Measurements from ENCODE around the gene ATP6V0A4.
A peak's percentile ranks its signal among the peaks of the same experiment; 100 is the strongest.

The ATP6V0A4 gene

GRCh38 chr7:138746073-138746472 lies 51.9 kb downstream of the ATP6V0A4 start:
- TF ChIP-seq TCF12 (IDR thresholded peaks at IDR 0.05; ENCODE audit: low read depth), result no peak
- TF ChIP-seq ZBTB7A (IDR thresholded peaks at IDR 0.05; ENCODE audit: low read depth), result no peak
- TF ChIP-seq EGR1 (IDR thresholded peaks at IDR 0.05), result no peak
- no peak for TF ChIP-seq TAF1 (IDR thresholded peaks at IDR 0.05; ENCODE audit: low read depth)
- no peak for TF ChIP-seq RAD21 (IDR thresholded peaks at IDR 0.05; ENCODE audit: low read depth)
- TF ChIP-seq YY1 (IDR thresholded peaks at IDR 0.05; ENCODE audit: low read depth), result no peak
- no peak for TF ChIP-seq EP300 (IDR thresholded peaks at IDR 0.05; ENCODE audit: borderline replicate concordance)
- no peak for TF ChIP-seq NFIC (IDR thresholded peaks at IDR 0.05)
- no peak for TF ChIP-seq CEBPB (IDR thresholded peaks at IDR 0.05)
- no peak for TF ChIP-seq TEAD4 (IDR thresholded peaks at IDR 0.05)

- TF ChIP-seq CREB1 (IDR thresholded peaks at IDR 0.05; ENCODE audit: low read depth) (no peak), FOXM1 (IDR thresholded peaks at IDR 0.05; ENCODE audit: borderline replicate concordance, low read depth) (no peak), EP300 (IDR thresholded peaks at IDR 0.05; ENCODE audit: borderline replicate concordance) (no peak), NFIC (IDR thresholded peaks at IDR 0.05) (no peak), EGR1 (IDR thresholded peaks at IDR 0.05) (no peak), REST (IDR thresholded peaks at IDR 0.05; ENCODE audit: low read depth) (no peak), TEAD4 (IDR thresholded peaks at IDR 0.05) (no peak), USF1 (IDR thresholded peaks at IDR 0.05) (no peak), ZBTB7A (IDR thresholded peaks at IDR 0.05; ENCODE audit: low read depth) (no peak), CEBPB (IDR thresholded peaks at IDR 0.05) (no peak), RAD21 (IDR thresholded peaks at IDR 0.05; ENCODE audit: low read depth) (no peak)
Observed at GRCh38 chr7:138745189-138745588, 52.8 kb downstream of the ATP6V0A4 start.

DNA sequence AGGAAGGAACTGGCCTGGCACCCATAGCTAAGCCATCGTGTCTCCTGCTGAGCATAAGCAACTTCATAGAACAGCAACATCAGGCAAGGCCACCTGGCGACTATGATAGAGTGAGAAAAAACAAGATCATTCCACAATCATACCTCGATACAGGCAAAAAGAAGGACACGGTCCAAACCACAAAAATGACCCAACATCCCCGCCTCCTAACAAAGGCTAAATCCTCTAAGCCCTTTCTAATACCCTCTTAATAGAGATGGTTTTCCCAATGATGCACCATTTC lies 56.6 kb downstream of the ATP6V0A4 start:
- TF ChIP-seq RAD21 (IDR thresholded peaks at IDR 0.05; ENCODE audit: low read depth), result no peak
- TF ChIP-seq FOXM1 (IDR thresholded peaks at IDR 0.05; ENCODE audit: borderline replicate concordance, low read depth), result no peak
- no peak for TF ChIP-seq TEAD4 (IDR thresholded peaks at IDR 0.05)
- TF ChIP-seq, protein P1, sequence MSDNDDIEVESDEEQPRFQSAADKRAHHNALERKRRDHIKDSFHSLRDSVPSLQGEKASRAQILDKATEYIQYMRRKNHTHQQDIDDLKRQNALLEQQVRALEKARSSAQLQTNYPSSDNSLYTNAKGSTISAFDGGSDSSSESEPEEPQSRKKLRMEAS (IDR thresholded peaks at IDR 0.05), result no peak
- no peak for TF ChIP-seq CREB1 (IDR thresholded peaks at IDR 0.05; ENCODE audit: low read depth)

DNA sequence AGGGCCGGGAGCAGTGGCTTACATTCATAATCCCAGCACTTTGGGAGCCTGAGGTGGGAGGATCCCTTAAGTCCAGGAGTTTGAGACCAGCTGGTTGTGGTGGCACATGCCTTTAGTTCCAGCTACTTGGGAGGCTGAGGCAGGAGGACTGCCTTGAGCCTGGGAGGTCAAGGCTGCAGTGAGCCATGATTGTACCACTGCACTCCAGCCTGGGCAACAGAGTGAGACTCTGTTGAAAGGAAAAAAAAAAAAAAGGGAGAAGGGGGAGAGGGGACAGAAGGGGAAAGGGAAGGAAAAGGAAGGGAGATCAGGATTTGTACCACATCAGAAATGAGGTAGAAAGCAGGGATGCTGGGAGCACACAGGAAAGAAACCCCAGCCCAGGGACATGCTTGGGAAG lies 58.1 kb downstream of the ATP6V0A4 start:
- no peak for TF ChIP-seq CREB1 (IDR thresholded peaks at IDR 0.05; ENCODE audit: low read depth)
- no peak for TF ChIP-seq TEAD4 (IDR thresholded peaks at IDR 0.05)
- TF ChIP-seq ZBTB7A (IDR thresholded peaks at IDR 0.05; ENCODE audit: low read depth), result no peak
- no peak for TF ChIP-seq TCF12 (IDR thresholded peaks at IDR 0.05; ENCODE audit: low read depth)
- TF ChIP-seq USF1 (IDR thresholded peaks at IDR 0.05), result no peak
- TF ChIP-seq TAF1 (IDR thresholded peaks at IDR 0.05; ENCODE audit: low read depth), result no peak
- no peak for TF ChIP-seq YY1 (IDR thresholded peaks at IDR 0.05; ENCODE audit: low read depth)
- TF ChIP-seq, protein P1 (IDR thresholded peaks at IDR 0.05), result no peak
- no peak for TF ChIP-seq EP300 (IDR thresholded peaks at IDR 0.05; ENCODE audit: borderline replicate concordance)
- TF ChIP-seq REST (IDR thresholded peaks at IDR 0.05; ENCODE audit: low read depth), result no peak
- no peak for TF ChIP-seq CEBPB (IDR thresholded peaks at IDR 0.05)
- no peak for TF ChIP-seq RAD21 (IDR thresholded peaks at IDR 0.05; ENCODE audit: low read depth)
- no peak for TF ChIP-seq EGR1 (IDR thresholded peaks at IDR 0.05)

DNA sequence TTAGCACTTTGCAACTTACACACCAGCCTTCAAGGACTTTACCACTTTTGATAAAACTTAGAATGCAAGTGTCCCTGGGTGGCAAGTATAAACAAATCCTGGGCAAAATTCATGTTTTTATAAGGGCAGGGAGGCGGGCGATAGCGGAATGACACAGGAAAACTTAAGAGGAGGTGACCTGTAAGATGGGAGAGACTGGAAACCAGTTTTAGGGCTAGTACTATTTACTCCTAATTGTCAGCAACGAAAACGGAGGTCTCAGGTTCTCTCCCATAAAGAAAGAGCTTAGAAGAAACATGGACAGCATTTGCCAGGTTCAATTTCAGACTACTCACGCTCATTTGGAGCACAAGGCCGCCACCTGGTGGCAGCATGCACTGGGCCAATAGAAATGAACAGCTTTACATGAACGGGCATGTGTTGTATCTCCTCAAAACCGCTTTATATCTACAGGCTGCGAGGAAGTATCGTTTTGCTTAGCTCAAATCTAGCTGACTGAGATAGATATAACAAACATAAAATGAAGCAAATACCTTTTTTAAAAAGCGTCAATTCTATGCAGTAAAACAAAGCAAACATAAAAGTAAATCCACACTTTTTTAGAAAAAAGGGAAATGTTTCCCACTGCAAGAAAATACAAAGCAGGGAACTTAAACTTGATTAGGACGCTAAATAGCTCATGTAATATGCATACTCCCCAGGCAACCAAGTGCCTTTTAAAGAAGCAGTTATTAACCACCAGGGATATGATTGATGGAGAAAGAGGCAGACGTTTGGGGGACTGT lies 59.3 kb downstream of the ATP6V0A4 start:
- TF ChIP-seq RAD21 (IDR thresholded peaks at IDR 0.05; ENCODE audit: low read depth), result peak; percentile 99
- TF ChIP-seq, protein P1 (IDR thresholded peaks at IDR 0.05), result no peak

DNA sequence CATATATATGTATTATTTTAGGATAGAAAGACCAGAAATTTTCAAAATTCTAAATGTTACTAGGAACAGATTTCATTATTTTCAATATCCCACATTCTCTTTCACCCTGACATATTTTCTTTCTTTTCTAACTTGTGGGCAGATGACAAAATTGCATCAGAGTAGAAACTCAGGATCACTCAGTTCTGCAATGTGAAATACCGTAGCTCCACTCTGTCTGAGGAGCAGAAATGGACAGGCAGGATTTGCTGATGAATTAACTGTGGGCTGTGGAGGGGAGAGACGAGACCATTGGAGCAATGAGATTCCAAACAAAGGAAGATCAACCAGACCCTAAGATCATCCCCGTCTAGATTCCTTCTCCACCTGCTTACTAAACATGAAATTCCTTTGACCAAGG lies 59.9 kb downstream of the ATP6V0A4 start:
- TF ChIP-seq TEAD4 (IDR thresholded peaks at IDR 0.05) (no peak), TAF1 (IDR thresholded peaks at IDR 0.05; ENCODE audit: low read depth) (no peak)
- TF ChIP-seq, protein P1 (IDR thresholded peaks at IDR 0.05), result no peak
